Psoas muscle (tissue), 8 donors: ENCODE measurements around the gene WDR82. TPM values are rescaled to one million over a fixed set of nuclear protein-coding genes. Genes with fewer than 3 reads are reported as not detected.

Experiments
- ATAC-seq, 4 donors: fragments of 200-7000 bp; cut with Tn5 transposase; one replicate each; pipeline ENCODE4 v1.9.1; 2020; ENCODE audit warnings: moderate library complexity in 3 of 4, mild to moderate bottlenecking in 2 of 4
- DNase-seq, 2 donors: peaks; one replicate each; pipeline ENCODE4 v3.0.0-alpha.2; 2020
- H3K27ac ChIP-seq: fragments of 200-600 bp; one replicate; pipeline ENCODE4 v1.8.0; 2022
- H3K27me3 ChIP-seq, 3 donors: fragments of 200-600 bp in 1 of 3; one replicate each; pipeline versions ENCODE4 v1.6.1 to v1.8.0; 2013 to 2022; ENCODE audit warnings: low read length in 2 of 3, mild to moderate bottlenecking in 2 of 3, moderate library complexity in 1 of 3; ENCODE audit not compliant: insufficient read depth in 3 of 3
- H3K36me3 ChIP-seq, 2 donors: fragments of 200-600 bp in 1 of 2; one replicate each; pipeline versions ENCODE4 v1.6.1 to v1.8.0; 2013 to 2022; ENCODE audit warnings: low read depth in 1 of 2, mild to moderate bottlenecking in 1 of 2, moderate library complexity in 1 of 2; ENCODE audit not compliant: insufficient read depth in 1 of 2
- H3K4me1 ChIP-seq: fragments of 200-600 bp; one replicate; pipeline ENCODE4 v1.8.0; 2022
- H3K4me3 ChIP-seq: fragments of 200-600 bp; one replicate; pipeline ENCODE4 v1.8.0; 2022; ENCODE audit warnings: mild to moderate bottlenecking
- H3K9me3 ChIP-seq: fragments of 200-600 bp; one replicate; pipeline ENCODE4 v1.8.0; 2022
- CTCF ChIP-seq: fragments of 200-600 bp; IDR thresholded peaks from one replicate; pipeline ENCODE4 v1.8.0; 2022; ENCODE audit warnings: antibody characterized with exemption
- WGBS, 3 donors: extraction: QIAGEN DNeasy Blood & Tissue Kit; methylation state at CpG; one replicate each; pipeline versions ENCODE4 v1.1.6 to v1.1.7; 2013; 5-methylcytosine and 5-hydroxymethylcytosine counted together
- intact Hi-C, 2 donors: fragments of 100-400 bp; cut with DNase I; formaldehyde crosslinking; loops; one replicate each; pipeline versions ENCODE4 v1.11.0 to v1.14.2; 2022
- long read RNA-seq, 2 donors: library from polyadenylated mRNA; unstranded; transcript quantifications; one replicate each; pipeline ENCODE4 v2.0.0, GENCODE V29; 2021
- polyA plus RNA-seq, 3 donors: library from polyadenylated mRNA; stranded (reverse); fragments of 200-250 nt; gene quantifications; one replicate each; pipeline ENCODE4 v1.2.3, GENCODE V29; 2013
- total RNA-seq, 4 donors: library from RNA; stranded (reverse); fragmentation: NEBNext Ultra II Directional in 2 of 4; extraction: Animal tissue kit (Norgen Biotek cat#: 25700) in 2 of 4; gene quantifications; one replicate each; pipeline versions ENCODE4 v1.2.1 to v1.2.4, GENCODE V29; 2021 to 2023
- donor health status: healthy with polysubstance abuse.
- donor health status: DM: no; HTN: no; CAD: no; lungs with moderate emphysema.
- donor health status: Bipolar disorder and iron deficiency.
- donor health status: healthy.
- donor health status: DM: yes; HTN: yes; CAD: no.
- donor health status: DM: no; HTN: no; CAD: no.
- donor health status: DM: no; HTN: no; CAD: no.
- donor health status: DM: yes; HTN: yes; CAD: no.

The WDR82 gene
- total RNA-seq: 10 to 100 TPM; 62.1 to 93.1 (median 85.5) TPM
- polyA plus RNA-seq: 10 to 100 TPM; 46.1 to 96.7 (median 53.4) TPM
- long read RNA-seq, donor 1, full-length matches to known transcripts: 8 of 16 reads
- long read RNA-seq, donor 1, partial matches to known transcripts: 3 of 16 reads
- long read RNA-seq, donor 1, other reads (novel, unspliced or antisense): 5 of 16 reads
- long read RNA-seq, donor 2, full-length matches to known transcripts: 3 of 27 reads
- long read RNA-seq, donor 2, partial matches to known transcripts: 7 of 27 reads
- long read RNA-seq, donor 2, other reads (novel, unspliced or antisense): 17 of 27 reads

GRCh38 chr3:52278510-52279069, at the start of gene WDR82:
TSS of gene WDR82 (minus strand) at chr3:52278649. CDS start at chr3:52278361, 288 bp downstream.
- H3K27me3 ChIP-seq: no peaks in the 10 kb centered on the region
- peak; percentile 93 to 95 (median 94) for ATAC-seq
- DNase-seq: peak; percentile 98 to 99
- peak within 1 kb of the TSS; percentile 77 for H3K4me3 ChIP-seq
- H3K27ac ChIP-seq: peak within 1 kb of the TSS; percentile 93
- peaks cover 50% of the 10 kb centered on the region for H3K4me1 ChIP-seq
- intact Hi-C loops: loop anchor here (1.0 to 5.0 kb wide), 2 partner anchors 9 to 41 kb away; partner anchors contain the start of genes GLYCTK (in 1 of the 2) and TWF2 (in 1 of the 2)
- peaks cover 2 to 17% of the 10 kb centered on the region in 2 donors for H3K36me3 ChIP-seq
- H3K9me3 ChIP-seq: no peaks in the 10 kb centered on the region
- peak; percentile 52 for TF ChIP-seq CTCF
- WGBS, 3 donors: 0 to 1% (median 1%) methylated on average over 29 to 58 of the region's 58 CpGs

- WGBS, 3 donors: 63 to 76% (median 69%) methylated on average over 5 of the region's 5 CpGs
- Histone ChIP-seq H3K4me1 (no peaks in the 10 kb centered on the region), H3K36me3 (peaks cover 0 to 11% of the 10 kb centered on the region in 2 donors), H3K27me3 (no peaks in the 10 kb centered on the region), H3K4me3 (no peak overlapping the region), H3K27ac (no peak overlapping the region), H3K9me3 (no peaks in the 10 kb centered on the region)
- no peak for ATAC-seq
- intact Hi-C loops: no loop called here
- TF ChIP-seq CTCF: no peak
- DNase-seq: no peak
Measured at GRCh38 chr3:52327486-52328290, 49.2 kb upstream of the WDR82 start.

GRCh38 chr3:52326976-52327375, 48.5 kb upstream of the WDR82 start:
- DNase-seq (no peak), ATAC-seq (no peak)
- H3K4me1 ChIP-seq: no peaks in the 10 kb centered on the region

GRCh38 chr3:52325686-52326085, 47.2 kb upstream of the WDR82 start:
- ATAC-seq (no peak), DNase-seq (no peak)
- intact Hi-C loops: no loop called here
- no peak for TF ChIP-seq CTCF
- Histone ChIP-seq H3K36me3 (no peaks in the 10 kb centered on the region), H3K4me3 (no peak overlapping the region), H3K4me1 (no peaks in the 10 kb centered on the region), H3K27me3 (no peaks in the 10 kb centered on the region), H3K27ac (no peak overlapping the region), H3K9me3 (no peaks in the 10 kb centered on the region)

More at GRCh38 chr3:52326976-52327375, 48.5 kb upstream of the WDR82 start:
- intact Hi-C loops: no loop called here
- Histone ChIP-seq H3K4me3 (no peak overlapping the region), H3K36me3 (peaks cover 0 to 4% of the 10 kb centered on the region in 2 donors), H3K27ac (no peak overlapping the region), H3K9me3 (no peaks in the 10 kb centered on the region), H3K27me3 (no peaks in the 10 kb centered on the region)
- no peak for TF ChIP-seq CTCF
- 89 to 94% (median 91%) methylated on average over 6 of the region's 6 CpGs for WGBS, 3 donors
